ENCODE results near the gene SLC44A3.

Gene SLC44A3

DNA sequence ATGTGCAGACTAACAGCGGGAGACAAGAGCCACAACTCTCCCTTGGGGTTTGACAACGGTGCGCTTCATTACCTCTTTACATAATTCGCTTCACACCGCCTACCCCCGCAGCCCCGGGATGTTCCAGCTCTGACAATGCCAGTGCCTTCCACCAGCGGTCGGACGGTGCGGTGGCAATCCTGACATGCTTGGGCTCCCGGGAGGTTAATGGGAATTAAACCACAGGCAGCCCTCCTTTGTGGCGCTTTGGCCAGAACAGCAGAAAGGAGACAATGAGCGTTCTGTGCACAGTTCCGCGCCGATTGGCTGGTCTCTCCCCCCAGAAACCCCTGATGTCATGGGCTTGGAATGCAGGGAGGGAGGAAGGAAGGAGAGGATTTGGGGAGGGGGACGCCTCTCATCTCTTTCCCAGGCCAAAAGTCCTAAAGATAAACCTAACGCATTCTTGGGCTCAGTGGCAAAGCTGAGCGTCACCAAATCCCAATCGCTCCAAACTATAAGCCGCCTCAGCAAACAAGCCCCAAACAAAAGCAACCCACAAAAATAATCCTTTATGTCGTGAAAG lies 105.5 kb downstream of the SLC44A3 start:
- Histone ChIP-seq H3K79me1 (ENCODE audit: low read length) (peaks cover 21% of the 10 kb centered on the region), H3K36me3 (ENCODE audit: control insufficient read depth in 1 of 2, insufficient read depth in 2 of 2, low read length in 2 of 2) (peaks cover 0 to 4% of the 10 kb centered on the region in 2 experiments), H3K14ac (ENCODE audit: low read length) (peak overlapping the region; percentile 85), H3K4me1 (ENCODE audit: control insufficient read depth in 1 of 2, insufficient read depth in 2 of 2, low read length in 2 of 2) (peaks cover 18 to 25% of the 10 kb centered on the region in 2 experiments), H2BK5ac (ENCODE audit: low read depth, low read length, poor library complexity) (peak overlapping the region; percentile 100), H4K12ac (ENCODE audit: low read depth, low read length) (peak overlapping the region; percentile 49), H3K4me3 (ENCODE audit: low read depth, low read length) (peak overlapping the region; percentile 95), H3K9ac (ENCODE audit: low read length) (peak overlapping the region; percentile 98), H4K8ac (ENCODE audit: low read depth, low read length) (peak overlapping the region; percentile 91), H4K91ac (ENCODE audit: low read depth, low read length) (peak overlapping the region; percentile 94), H3K23ac (ENCODE audit: low read length) (no peak overlapping the region), H3K9me3 (ENCODE audit: insufficient read depth, low read depth, low read length) (no peaks in the 10 kb centered on the region), H3K27me3 (ENCODE audit: insufficient read depth, low read length) (no peaks in the 10 kb centered on the region), H3K18ac (ENCODE audit: low read length) (peak overlapping the region; percentile 92), H2AK5ac (ENCODE audit: low read length) (no peak overlapping the region), H3K4me2 (ENCODE audit: low read length) (peak overlapping the region; percentile 87), H2BK120ac (ENCODE audit: insufficient read depth, low read length, poor library complexity) (peak overlapping the region; percentile 89), H3K79me2 (ENCODE audit: control insufficient read depth, insufficient read depth, low read length, poor library complexity) (peaks cover 34% of the 10 kb centered on the region), H3K27ac (ENCODE audit: low read depth, low read length) (peak overlapping the region; percentile 94), H2BK12ac (ENCODE audit: low read length) (peak overlapping the region; percentile 13), H3K4ac (ENCODE audit: low read depth, low read length) (peak overlapping the region; percentile 87), H2AFZ (ENCODE audit: insufficient read depth, low read length, poor library complexity) (peak overlapping the region; percentile 37)
- WGBS (ENCODE audit: extremely low coverage, insufficient coverage, insufficient read length) = no CpG with 5 or more reads among the region's 23 CpGs
- peak; percentile 20 to 34 for DNase-seq

DNA sequence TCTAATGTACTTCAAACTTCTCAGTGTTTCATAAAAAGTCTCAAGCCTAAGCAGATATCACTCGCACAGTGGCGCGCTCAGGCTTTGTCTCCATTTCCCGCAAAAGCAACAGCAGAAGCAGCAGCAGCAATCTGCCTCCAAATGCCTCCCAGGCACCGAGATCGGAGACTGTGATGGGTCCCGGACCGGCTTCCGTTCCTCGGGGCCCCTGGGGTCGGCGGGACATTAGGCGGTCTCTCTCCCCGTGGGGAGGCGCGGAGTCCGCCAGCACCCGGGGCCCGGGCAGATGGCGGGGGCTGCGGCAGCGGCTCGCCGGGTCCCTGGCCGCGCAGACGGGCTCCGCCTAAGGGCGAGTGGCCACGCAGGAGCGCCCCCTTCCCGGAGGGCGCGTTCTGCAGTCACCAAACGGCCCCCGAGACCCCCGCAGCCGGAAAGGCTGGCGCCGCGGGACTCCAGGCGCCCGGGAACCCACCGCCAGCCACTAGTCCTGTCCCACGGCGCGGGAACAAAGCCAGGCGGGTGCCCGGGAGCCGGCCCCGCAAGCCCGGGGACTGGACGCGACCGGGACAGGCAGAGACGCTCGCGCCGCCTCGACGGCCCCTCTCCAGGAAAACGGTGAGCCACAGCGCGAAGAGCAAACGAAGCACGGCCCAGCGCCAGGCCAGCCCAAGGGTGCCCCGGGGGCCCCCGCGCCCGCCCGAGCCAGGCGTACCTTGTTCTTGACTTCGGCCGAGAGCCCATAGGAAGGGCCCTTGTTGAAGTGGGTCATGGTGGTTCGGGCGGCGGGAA lies 106.2 kb downstream of the SLC44A3 start:
- Histone ChIP-seq H3K4ac (ENCODE audit: low read depth, low read length) (peak overlapping the region; percentile 87), H3K4me3 (ENCODE audit: low read depth, low read length) (peak overlapping the region; percentile 95), H4K91ac (ENCODE audit: low read depth, low read length) (peak overlapping the region; percentile 94), H2AFZ (ENCODE audit: insufficient read depth, low read length, poor library complexity) (peak overlapping the region; percentile 96), H3K79me1 (ENCODE audit: low read length) (peaks cover 21% of the 10 kb centered on the region), H4K8ac (ENCODE audit: low read depth, low read length) (peak overlapping the region; percentile 91), H2BK5ac (ENCODE audit: low read depth, low read length, poor library complexity) (peak overlapping the region; percentile 100), H2BK12ac (ENCODE audit: low read length) (peak overlapping the region; percentile 51), H3K4me2 (ENCODE audit: low read length) (peak overlapping the region; percentile 87), H3K18ac (ENCODE audit: low read length) (peak overlapping the region; percentile 92), H4K12ac (ENCODE audit: low read depth, low read length) (peak overlapping the region; percentile 49), H3K36me3 (ENCODE audit: control insufficient read depth in 1 of 2, insufficient read depth in 2 of 2, low read length in 2 of 2) (peaks cover 0 to 4% of the 10 kb centered on the region in 2 experiments), H3K79me2 (ENCODE audit: control insufficient read depth, insufficient read depth, low read length, poor library complexity) (peaks cover 30% of the 10 kb centered on the region), H3K23ac (ENCODE audit: low read length) (peak overlapping the region; percentile 56), H3K27ac (ENCODE audit: low read depth, low read length) (peak overlapping the region; percentile 94), H3K9me3 (ENCODE audit: insufficient read depth, low read depth, low read length) (no peaks in the 10 kb centered on the region), H3K14ac (ENCODE audit: low read length) (peak overlapping the region; percentile 85), H3K4me1 (ENCODE audit: control insufficient read depth in 1 of 2, insufficient read depth in 2 of 2, low read length in 2 of 2) (peaks cover 20 to 22% of the 10 kb centered on the region in 2 experiments), H3K27me3 (ENCODE audit: insufficient read depth, low read length) (peaks cover 2% of the 10 kb centered on the region), H3K9ac (ENCODE audit: low read length) (peak overlapping the region; percentile 98), H2AK5ac (ENCODE audit: low read length) (peak overlapping the region; percentile 99), H2BK120ac (ENCODE audit: insufficient read depth, low read length, poor library complexity) (peak overlapping the region; percentile 89)
- no CpG with 5 or more reads among the region's 78 CpGs for WGBS (ENCODE audit: extremely low coverage, insufficient coverage, insufficient read length)
- peak in 1 of 2 donors; percentile 35 for DNase-seq

DNA sequence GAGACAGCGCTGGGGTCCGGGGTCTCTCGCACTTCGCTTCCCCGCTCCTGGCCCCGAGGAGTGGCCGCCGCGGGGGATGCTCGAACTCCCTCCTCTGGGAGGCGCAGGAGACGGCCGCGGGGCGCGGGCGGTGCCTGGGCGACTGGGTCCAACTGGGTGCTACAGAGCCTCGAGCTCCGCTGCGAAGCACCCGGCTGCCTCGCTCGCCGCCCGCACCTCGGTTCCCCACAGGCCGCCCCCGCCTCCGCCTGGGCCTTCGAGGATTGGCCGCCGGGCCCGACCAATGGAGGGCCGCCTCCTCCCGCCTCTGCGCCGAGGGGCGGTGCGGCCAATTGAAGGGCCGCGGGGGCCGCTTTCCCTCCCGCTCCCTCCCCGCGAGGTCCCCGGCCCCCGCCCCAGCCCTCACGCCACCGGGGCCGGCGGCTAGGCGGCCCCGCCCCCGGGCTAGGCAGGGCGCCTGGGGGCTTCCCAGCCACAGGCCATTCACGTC lies 106.8 kb downstream of the SLC44A3 start, which contains the start of gene CNN3:
Gene CNN3, minus strand, starts transcription at position 196 of the 490 bp plus-strand sequence. CDS start 216 bp downstream, outside the sequence.
- Histone ChIP-seq H3K9me3 (ENCODE audit: insufficient read depth, low read depth, low read length) (no peaks in the 10 kb centered on the region), H2BK12ac (ENCODE audit: low read length) (peak within 1 kb of the TSS; percentile 51), H2AK5ac (ENCODE audit: low read length) (peak within 1 kb of the TSS; percentile 99), H3K4me1 (ENCODE audit: control insufficient read depth in 1 of 2, insufficient read depth in 2 of 2, low read length in 2 of 2) (peaks cover 23 to 24% of the 10 kb centered on the region in 2 experiments), H3K79me1 (ENCODE audit: low read length) (peaks cover 25% of the 10 kb centered on the region), H3K27ac (ENCODE audit: low read depth, low read length) (peak within 1 kb of the TSS; percentile 94), H3K4me3 (ENCODE audit: low read depth, low read length) (peak within 1 kb of the TSS; percentile 95), H4K12ac (ENCODE audit: low read depth, low read length) (peak within 1 kb of the TSS; percentile 49), H3K4ac (ENCODE audit: low read depth, low read length) (peak within 1 kb of the TSS; percentile 87), H3K4me2 (ENCODE audit: low read length) (peak within 1 kb of the TSS; percentile 87), H2AFZ (ENCODE audit: insufficient read depth, low read length, poor library complexity) (peak within 1 kb of the TSS; percentile 96), H3K14ac (ENCODE audit: low read length) (peak within 1 kb of the TSS; percentile 85), H3K9ac (ENCODE audit: low read length) (peak within 1 kb of the TSS; percentile 98), H3K36me3 (ENCODE audit: control insufficient read depth in 1 of 2, insufficient read depth in 2 of 2, low read length in 2 of 2) (peaks cover 0 to 4% of the 10 kb centered on the region in 2 experiments), H3K23ac (ENCODE audit: low read length) (peak within 1 kb of the TSS; percentile 56), H3K27me3 (ENCODE audit: insufficient read depth, low read length) (peaks cover 2% of the 10 kb centered on the region), H4K8ac (ENCODE audit: low read depth, low read length) (peak within 1 kb of the TSS; percentile 91), H4K91ac (ENCODE audit: low read depth, low read length) (peak within 1 kb of the TSS; percentile 94), H2BK5ac (ENCODE audit: low read depth, low read length, poor library complexity) (peak within 1 kb of the TSS; percentile 100), H3K18ac (ENCODE audit: low read length) (peak within 1 kb of the TSS; percentile 92), H3K79me2 (ENCODE audit: control insufficient read depth, insufficient read depth, low read length, poor library complexity) (peaks cover 28% of the 10 kb centered on the region), H2BK120ac (ENCODE audit: insufficient read depth, low read length, poor library complexity) (peak within 1 kb of the TSS; percentile 89)
- WGBS (ENCODE audit: extremely low coverage, insufficient coverage, insufficient read length) = no CpG with 5 or more reads among the region's 57 CpGs
- peak; percentile 67 to 69 for DNase-seq

DNA sequence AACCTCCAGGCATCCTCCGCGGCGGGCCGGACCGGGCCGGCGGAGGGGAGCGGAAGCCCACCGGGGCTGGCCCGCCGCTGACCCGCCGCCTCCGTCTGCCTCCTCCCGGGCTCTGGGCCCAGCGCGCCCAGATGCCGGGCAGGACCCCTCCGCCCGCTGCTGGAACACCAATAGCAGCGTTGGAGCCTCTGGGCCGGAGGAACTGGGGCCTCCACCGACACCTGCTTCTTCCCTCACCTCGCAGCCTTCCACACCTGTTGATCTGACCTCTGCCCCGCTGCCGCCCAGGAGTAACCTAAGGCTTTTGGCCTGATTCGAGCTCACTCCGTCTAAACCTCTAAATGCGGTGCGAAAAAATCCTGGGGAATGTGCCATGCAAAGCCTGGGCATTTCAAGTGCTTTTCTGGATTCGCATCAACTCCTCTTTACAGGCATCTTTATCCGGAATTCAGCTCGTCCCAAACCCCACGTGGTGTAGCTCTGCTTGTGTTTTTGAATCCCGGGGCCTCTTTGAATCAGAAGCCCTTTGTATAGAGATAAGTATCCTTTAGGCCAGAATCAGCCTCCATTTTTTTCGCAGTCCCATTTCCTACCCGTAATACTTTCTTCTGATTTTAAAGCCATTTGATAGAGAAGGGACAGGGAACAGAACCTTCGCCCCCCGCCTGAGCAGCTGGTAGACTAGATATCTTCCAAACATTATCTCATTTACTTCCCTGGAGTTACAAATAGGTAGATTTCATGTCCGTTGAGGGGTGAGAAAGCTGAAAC lies 107.4 kb downstream of the SLC44A3 start:
- peak overlapping the region; percentile 74 for H2BK120ac ChIP-seq (ENCODE audit: insufficient read depth, low read length, poor library complexity)
- peak overlapping the region; percentile 52 for H2BK12ac ChIP-seq (ENCODE audit: low read length)
- peak overlapping the region; percentile 40 for H4K12ac ChIP-seq (ENCODE audit: low read depth, low read length)
- peaks cover 2% of the 10 kb centered on the region for H3K27me3 ChIP-seq (ENCODE audit: insufficient read depth, low read length)
- H3K4me3 ChIP-seq (ENCODE audit: low read depth, low read length) = peak overlapping the region; percentile 95
- peak overlapping the region; percentile 60 for H2AK5ac ChIP-seq (ENCODE audit: low read length)
- peak overlapping the region; percentile 74 for H4K8ac ChIP-seq (ENCODE audit: low read depth, low read length)
- DNase-seq = peak; percentile 19 to 51
- H3K18ac ChIP-seq (ENCODE audit: low read length) = peak overlapping the region; percentile 67
- no peak overlapping the region for H3K9ac ChIP-seq (ENCODE audit: low read length)
- H4K91ac ChIP-seq (ENCODE audit: low read depth, low read length) = peak overlapping the region; percentile 90
- peak overlapping the region; percentile 75 for H2AFZ ChIP-seq (ENCODE audit: insufficient read depth, low read length, poor library complexity)
- WGBS (ENCODE audit: extremely low coverage, insufficient coverage, insufficient read length) = no CpG with 5 or more reads among the region's 40 CpGs
- no peaks in the 10 kb centered on the region for H3K9me3 ChIP-seq (ENCODE audit: insufficient read depth, low read depth, low read length)
- peak overlapping the region; percentile 88 for H3K27ac ChIP-seq (ENCODE audit: low read depth, low read length)
- H3K36me3 ChIP-seq (ENCODE audit: control insufficient read depth in 1 of 2, insufficient read depth in 2 of 2, low read length in 2 of 2) = peaks cover 0 to 2% of the 10 kb centered on the region in 2 experiments
- H2BK5ac ChIP-seq (ENCODE audit: low read depth, low read length, poor library complexity) = peak overlapping the region; percentile 79
- H3K79me2 ChIP-seq (ENCODE audit: control insufficient read depth, insufficient read depth, low read length, poor library complexity) = peaks cover 26% of the 10 kb centered on the region
- no peak overlapping the region for H3K23ac ChIP-seq (ENCODE audit: low read length)
- peaks cover 21 to 22% of the 10 kb centered on the region in 2 experiments for H3K4me1 ChIP-seq (ENCODE audit: control insufficient read depth in 1 of 2, insufficient read depth in 2 of 2, low read length in 2 of 2)
- peak overlapping the region; percentile 87 for H3K4me2 ChIP-seq (ENCODE audit: low read length)
- peak overlapping the region; percentile 60 for H3K4ac ChIP-seq (ENCODE audit: low read depth, low read length)
- peak overlapping the region; percentile 66 for H3K14ac ChIP-seq (ENCODE audit: low read length)
- peaks cover 25% of the 10 kb centered on the region for H3K79me1 ChIP-seq (ENCODE audit: low read length)

Data from trophoblast cell (in vitro differentiated cells and primary cell).